ENCODE measurements around the gene TUBB4A. TPM values are rescaled to one million over a fixed set of nuclear protein-coding genes. Genes with fewer than 3 reads are reported as not detected.

The TUBB4A gene
- polyA plus RNA-seq, 2 of the 4 experiments (the other 2 are of a cell fraction), result 2.2 to 15.4 TPM

- no peak for TF ChIP-seq HMGXB4 (CRISPR knock-in tag; IDR thresholded peaks at IDR 0.05; ENCODE audit: borderline replicate concordance)
- TF ChIP-seq BCL3 (IDR thresholded peaks at IDR 0.05), result no peak
- no peak for TF ChIP-seq MAZ (IDR thresholded peaks at IDR 0.05; ENCODE audit: borderline replicate concordance, low read depth, low read length)
- TF ChIP-seq TP53 (CRISPR knock-in tag; IDR thresholded peaks at IDR 0.05), result no peak
- TF ChIP-seq, protein P1, sequence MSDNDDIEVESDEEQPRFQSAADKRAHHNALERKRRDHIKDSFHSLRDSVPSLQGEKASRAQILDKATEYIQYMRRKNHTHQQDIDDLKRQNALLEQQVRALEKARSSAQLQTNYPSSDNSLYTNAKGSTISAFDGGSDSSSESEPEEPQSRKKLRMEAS (IDR thresholded peaks at IDR 0.05), result peak; percentile 11; the same call in 1 of the 2 replicates
- no peak for TF ChIP-seq ESRRA (IDR thresholded peaks at IDR 0.05; ENCODE audit: borderline replicate concordance, low read length)
- no peak for TF ChIP-seq TFCP2L1 (CRISPR knock-in tag; IDR thresholded peaks at IDR 0.05)
- no peak for TF ChIP-seq CBX2 (IDR thresholded peaks at IDR 0.05; ENCODE audit: borderline replicate concordance, low read depth)
Measured at GRCh38 chr19:6516659-6517291, 14.7 kb upstream of the TUBB4A start (continued).

DNA sequence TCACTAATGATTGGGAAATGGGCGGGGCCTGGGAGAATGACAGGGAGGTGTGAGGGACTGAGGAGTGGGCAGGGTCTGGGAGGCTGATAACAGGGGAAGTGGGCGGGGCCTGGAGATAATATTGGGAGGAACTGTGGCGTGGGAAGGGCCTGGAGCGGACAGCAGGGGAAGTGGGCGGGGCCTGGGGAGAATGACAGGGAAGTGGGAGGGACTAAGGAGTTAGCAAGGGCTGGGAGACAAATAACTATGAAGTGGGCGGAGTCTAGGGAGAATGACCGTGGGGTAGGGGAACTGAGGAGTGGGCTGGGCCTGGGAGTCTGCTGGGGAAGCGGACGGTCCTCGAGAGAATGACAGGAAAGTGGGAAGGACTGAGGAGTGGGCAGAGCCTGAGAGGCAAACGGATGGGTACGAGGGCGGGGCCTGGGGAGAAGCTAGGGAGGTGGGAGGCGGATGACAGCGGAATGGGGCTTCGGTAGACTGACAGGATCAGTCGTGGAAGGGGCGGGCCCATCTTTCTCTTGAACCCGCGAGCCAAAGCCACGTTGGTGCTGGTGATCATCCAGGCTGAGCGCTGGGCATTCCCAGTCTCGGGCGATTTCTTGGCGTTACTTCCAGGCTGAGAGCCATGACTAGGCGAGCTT is 14.0 kb upstream of the TUBB4A start:
- ChIA-PET POLR2A (interaction anchor here (1.0 to 1.7 kb wide), 3 partner anchors 15 to 347 kb away, joined by 3 to 22 read pairs (median 5); partner anchors contain the start of gene TNFSF9), CTCF (interaction anchor here (0.6 to 3.2 kb wide), 34 partner anchors 8 to 529 kb away, joined by 3 to 33 read pairs (median 4); partner anchors contain the start of gene GPR108)
- Histone ChIP-seq H3K4me1 (peaks cover 40% of the 10 kb centered on the region), H3K4me2 (peak overlapping the region; percentile 90), H3K9me3 (no peaks in the 10 kb centered on the region), H3K4me3 (peak overlapping the region; percentile 58), H3K27ac (peak overlapping the region; percentile 51 to 93)
- 0% methylated on average over 22 of the region's 26 CpGs for WGBS (ENCODE audit: missing lambda C conversion rate)
- ATAC-seq (peak; percentile 87 to 89), FAIRE-seq (no peak), DNase-seq (ENCODE audit: low read depth in 1 of 2, low spot score in 1 of 2) (peak; percentile 89 to 96)
- TF ChIP-seq POLR2AphosphoS2 (conservative IDR thresholded peaks at IDR 0.05; ENCODE audit: low read length) (no peak), HOXA7 (CRISPR knock-in tag; IDR thresholded peaks at IDR 0.05) (no peak), SREBF2 (IDR thresholded peaks at IDR 0.05) (no peak), PHF8 (IDR thresholded peaks at IDR 0.05; ENCODE audit: borderline replicate concordance, low read depth) (no peak), RFX5 (IDR thresholded peaks at IDR 0.05) (no peak), BHLHE40 (IDR thresholded peaks at IDR 0.05; ENCODE audit: low read depth, low read length) (no peak), KDM1A (IDR thresholded peaks at IDR 0.05; ENCODE audit: low read depth) (no peak), HES2 (IDR thresholded peaks at IDR 0.05) (no peak), CBX2 (IDR thresholded peaks at IDR 0.05; ENCODE audit: borderline replicate concordance, low read depth) (no peak), CBX8 (IDR thresholded peaks at IDR 0.05) (no peak), ZFP36 (IDR thresholded peaks at IDR 0.05; ENCODE audit: borderline replicate concordance, partially characterized antibody) (no peak), KDM5A (IDR thresholded peaks at IDR 0.05) (no peak), SMC3 (IDR thresholded peaks at IDR 0.05) (no peak), CEBPB (IDR thresholded peaks at IDR 0.05) (no peak), GATA3 (IDR thresholded peaks at IDR 0.05; ENCODE audit: borderline replicate concordance) (no peak), HEYL (CRISPR knock-in tag; IDR thresholded peaks at IDR 0.05) (no peak), MAZ (IDR thresholded peaks at IDR 0.05; ENCODE audit: borderline replicate concordance, low read depth, low read length) (no peak), ZSCAN20 (CRISPR knock-in tag; IDR thresholded peaks at IDR 0.05) (no peak), HOXB13 (CRISPR knock-in tag; IDR thresholded peaks at IDR 0.05; ENCODE audit: low read depth) (no peak)
- TF ChIP-seq, protein P2, sequence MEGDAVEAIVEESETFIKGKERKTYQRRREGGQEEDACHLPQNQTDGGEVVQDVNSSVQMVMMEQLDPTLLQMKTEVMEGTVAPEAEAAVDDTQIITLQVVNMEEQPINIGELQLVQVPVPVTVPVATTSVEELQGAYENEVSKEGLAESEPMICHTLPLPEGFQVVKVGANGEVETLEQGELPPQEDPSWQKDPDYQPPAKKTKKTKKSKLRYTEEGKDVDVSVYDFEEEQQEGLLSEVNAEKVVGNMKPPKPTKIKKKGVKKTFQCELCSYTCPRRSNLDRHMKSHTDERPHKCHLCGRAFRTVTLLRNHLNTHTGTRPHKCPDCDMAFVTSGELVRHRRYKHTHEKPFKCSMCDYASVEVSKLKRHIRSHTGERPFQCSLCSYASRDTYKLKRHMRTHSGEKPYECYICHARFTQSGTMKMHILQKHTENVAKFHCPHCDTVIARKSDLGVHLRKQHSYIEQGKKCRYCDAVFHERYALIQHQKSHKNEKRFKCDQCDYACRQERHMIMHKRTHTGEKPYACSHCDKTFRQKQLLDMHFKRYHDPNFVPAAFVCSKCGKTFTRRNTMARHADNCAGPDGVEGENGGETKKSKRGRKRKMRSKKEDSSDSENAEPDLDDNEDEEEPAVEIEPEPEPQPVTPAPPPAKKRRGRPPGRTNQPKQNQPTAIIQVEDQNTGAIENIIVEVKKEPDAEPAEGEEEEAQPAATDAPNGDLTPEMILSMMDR (IDR thresholded peaks at IDR 0.05), result no peak

Data from A549 (cell line).